Endothelial cell of umbilical vein (primary cell): ENCODE data around the gene HDAC1. TPM values are rescaled to one million over a fixed set of nuclear protein-coding genes. Genes with fewer than 3 reads are reported as not detected.

Experiments
- BruUV-seq: library from RNA; stranded (reverse); fragments of 400-500 nt; replicated peaks from 2 replicates; lab custom pipeline; 2021; lab: Mats Ljungman, UMichigan
- CTCF ChIA-PET: fragments of 300-600, 350-600 bp; sonication (Branson Sonifier 250); formaldehyde crosslinking; loops from one replicate; lab custom pipeline; 2021; ENCODE audit warnings: antibody characterized with exemption, inconsistent platforms; lab: Charles Lee
- POLR2A ChIA-PET: fragments of 300-600, 350-600 bp; sonication (Branson Sonifier 250); formaldehyde crosslinking; loops from one replicate; lab custom pipeline; 2021; ENCODE audit warnings: antibody characterized with exemption, inconsistent platforms; lab: Charles Lee
- DNase-seq: peaks from one replicate; pipeline ENCODE4 v3.0.0-alpha.2; 2011; ENCODE audit warnings: low read depth, low spot score
- FAIRE-seq: peaks from 2 replicates; lab custom pipeline; 2011; peaks lifted over from hg19 to GRCh38; lab: Jason Lieb, UNC
- H2AFZ ChIP-seq: 2 replicates; pipeline ENCODE4 v1.6.0; 2012; ENCODE audit warnings: low read depth, low read length, control low read depth, inconsistent platforms
- H3K27ac ChIP-seq: 2 replicates; pipeline ENCODE4 v1.5.1; 2011; ENCODE audit warnings: low read depth, mild to moderate bottlenecking, control low read depth, low read length, moderate library complexity; ENCODE audit not compliant: insufficient read depth
- H3K27me3 ChIP-seq, 2 experiments: 2 replicates each; pipeline versions ENCODE4 v1.6.0 to v1.6.1; 2011; ENCODE audit warnings: low read length in 2 of 2, mixed read lengths in 1 of 2; ENCODE audit not compliant: control insufficient read depth in 2 of 2, insufficient read depth in 2 of 2
- H3K36me3 ChIP-seq, 2 experiments: 2 replicates in 1 of 2; 3 replicates in 1 of 2; pipeline ENCODE4 v1.5.1; 2011; ENCODE audit warnings: low read length in 2 of 2, mild to moderate bottlenecking in 1 of 2, moderate library complexity in 1 of 2; ENCODE audit not compliant: control insufficient read depth in 2 of 2, insufficient read depth in 2 of 2; ENCODE audit errors: extremely low read depth in 1 of 2
- H3K4me1 ChIP-seq: 3 replicates; pipeline ENCODE4 v1.5.1; 2011; ENCODE audit warnings: mild to moderate bottlenecking, low read length; ENCODE audit not compliant: control insufficient read depth, insufficient read depth; ENCODE audit errors: extremely low read depth
- H3K4me2 ChIP-seq: 2 replicates; pipeline ENCODE4 v1.6.1; 2011; ENCODE audit warnings: low read length, control low read depth, mixed read lengths; ENCODE audit not compliant: insufficient read depth
- H3K4me3 ChIP-seq, 3 experiments: fragments of 200-600 bp in 1 of 3; sonication (generic), shearing (Covaris generic) in 1 of 3; replicated peaks in 1 of 3; 2 replicates each; pipeline ENCODE4 v1.5.1; 2011 to 2016; ENCODE audit warnings: control low read depth in 3 of 3, low read length in 3 of 3, mild to moderate bottlenecking in 2 of 3, inconsistent platforms in 1 of 3, low read depth in 1 of 3, moderate library complexity in 1 of 3; ENCODE audit not compliant: insufficient read depth in 1 of 3
- H3K79me2 ChIP-seq: 2 replicates; pipeline ENCODE4 v1.6.0; 2012; ENCODE audit warnings: low read length, inconsistent platforms; ENCODE audit not compliant: control insufficient read depth, insufficient read depth
- H3K9ac ChIP-seq: replicated peaks from 2 replicates; pipeline ENCODE3; 2011; ENCODE audit warnings: low read length, control low read depth; ENCODE audit not compliant: insufficient read depth; ENCODE audit errors: extremely low read depth
- H3K9me1 ChIP-seq: replicated peaks from 3 replicates; pipeline ENCODE4 v1.6.0; 2011; ENCODE audit warnings: mild to moderate bottlenecking, low read length; ENCODE audit not compliant: control insufficient read depth, insufficient read depth; ENCODE audit errors: extremely low read depth
- H3K9me3 ChIP-seq: replicated peaks from 2 replicates; pipeline ENCODE4 v1.5.1; 2012; ENCODE audit warnings: low read length, inconsistent platforms; ENCODE audit not compliant: control insufficient read depth, insufficient read depth
- H4K20me1 ChIP-seq: replicated peaks from 2 replicates; pipeline ENCODE3; 2011; ENCODE audit warnings: mild to moderate bottlenecking, low read length; ENCODE audit not compliant: control insufficient read depth, insufficient read depth; ENCODE audit errors: extremely low read depth
- CTCF ChIP-seq, 2 donors: IDR thresholded peaks; 1 replicate in 1 of 2; 2 replicates in 1 of 2; pipeline ENCODE4 v1.5.1; 2011; ENCODE audit warnings: low read length in 2 of 2, mild to moderate bottlenecking in 2 of 2, moderate library complexity in 2 of 2, control low read depth in 1 of 2, inconsistent platforms in 1 of 2, low read depth in 1 of 2; ENCODE audit not compliant: insufficient read depth in 1 of 2; ENCODE audit errors: extremely low read depth in 1 of 2
- EZH2 ChIP-seq: IDR thresholded peaks from 2 replicates; pipeline ENCODE4 v1.6.1; 2012; ENCODE audit warnings: borderline replicate concordance, low read depth, mild to moderate bottlenecking, moderate library complexity, low read length, inconsistent platforms; ENCODE audit not compliant: severe bottlenecking
- FOS ChIP-seq: IDR thresholded peaks from 2 replicates; pipeline ENCODE4 v1.6.1; 2011; ENCODE audit warnings: mild to moderate bottlenecking, low read length, moderate library complexity, borderline replicate concordance; ENCODE audit not compliant: insufficient read depth
- GATA2 ChIP-seq: IDR thresholded peaks from 2 replicates; pipeline ENCODE4 v1.7.0; 2011; ENCODE audit warnings: low read depth, mild to moderate bottlenecking, moderate library complexity, mixed read lengths, low read length; ENCODE audit not compliant: insufficient read length, insufficient read depth
- JUN ChIP-seq: IDR thresholded peaks from 2 replicates; pipeline ENCODE4 v1.6.1; 2011; ENCODE audit warnings: borderline replicate concordance, low read depth; ENCODE audit not compliant: insufficient read length, insufficient read depth
- MYC ChIP-seq: IDR thresholded peaks from one replicate; pipeline ENCODE4 v1.6.1; 2011; ENCODE audit warnings: mild to moderate bottlenecking, low read depth, low read length
- POLR2A ChIP-seq: IDR thresholded peaks from 2 replicates; pipeline ENCODE4 v1.6.1; 2012; ENCODE audit warnings: low read depth, mild to moderate bottlenecking, control low read depth, low read length
- POLR2AphosphoS5 ChIP-seq: IDR thresholded peaks from 2 replicates; pipeline ENCODE4 v1.6.1; 2012; ENCODE audit warnings: low read depth, mild to moderate bottlenecking, control low read depth, low read length, moderate library complexity; ENCODE audit not compliant: insufficient read depth
- dilution Hi-C: fragments of 300-500 bp; cut with MboI; formaldehyde crosslinking; loops from one replicate; pipeline ENCODE4 v1.15.0; 2019; ENCODE audit warnings: low sequenced_read_pairs; ENCODE audit not compliant: extremely low pct_ligation_motif_present
- intact Hi-C: fragments of 100-400 bp; cut with micrococcal nuclease; formaldehyde crosslinking; loops from one replicate; pipeline ENCODE4 v1.10.0; 2022
- polyA plus RNA-seq, 4 experiments: library from polyadenylated mRNA; depleted of rRNA in 3 of 4; stranded (reverse) in 3 of 4; unstranded in 1 of 4; fragments of >200 nt; gene quantifications; 2 replicates each; pipeline versions ENCODE4 v1.2.1 to v1.2.3, GENCODE V29; 2011 to 2012; ENCODE audit warnings: missing spikeins in 1 of 4
- total RNA-seq: library from RNA; stranded (reverse); gene quantifications from 2 replicates; pipeline ENCODE4 v1.2.3, GENCODE V29; 2021
- TF ChIP-seq, protein P1 (sequence below): IDR thresholded peaks from 2 replicates; pipeline ENCODE4 v1.6.1; 2011; ENCODE audit not compliant: insufficient read depth, insufficient read length

The HDAC1 gene
- total and polyA plus RNA-seq, 2 donors (not counting 3 experiments of a cell fraction or from before 2014, with no cell fraction given) = 138 to 141 TPM

DNA sequence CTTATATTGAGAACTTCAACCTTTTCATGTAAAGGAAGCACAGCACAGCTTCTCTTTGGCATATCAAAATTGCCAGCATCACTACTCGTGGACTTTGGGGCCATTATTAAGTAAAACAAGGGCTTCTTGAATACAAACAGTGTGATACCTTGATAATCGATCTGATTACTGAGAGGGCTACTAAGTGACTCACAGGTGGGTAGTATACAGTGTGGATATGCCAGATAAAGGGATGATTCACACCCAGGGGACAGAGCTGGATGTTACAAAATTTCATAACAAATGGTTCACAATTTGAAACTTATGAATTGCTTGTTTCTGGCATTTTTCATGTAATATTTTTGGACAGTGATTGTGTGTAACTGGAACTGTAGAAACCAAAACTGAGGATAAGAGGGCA is 15.4 kb downstream of the HDAC1 start:
- no peaks in the 10 kb centered on the region for H3K27me3 ChIP-seq
- no peak overlapping the region for H3K4me3 ChIP-seq
- H3K9ac ChIP-seq = no peak overlapping the region
- H3K9me3 ChIP-seq = no peaks in the 10 kb centered on the region
- no peaks in the 10 kb centered on the region for H3K9me1 ChIP-seq
- peaks cover 10 to 11% of the 10 kb centered on the region in 2 experiments for H3K36me3 ChIP-seq
- no peaks in the 10 kb centered on the region for H4K20me1 ChIP-seq
- CTCF ChIA-PET = interaction anchor here (1.0 to 2.0 kb wide), 7 partner anchors 9 to 107 kb away, joined by 3 to 7 read pairs (median 3); partner anchors contain the start of gene CCDC28B
- H3K27ac ChIP-seq = no peak overlapping the region
- peaks cover 2% of the 10 kb centered on the region for H3K79me2 ChIP-seq
- dilution Hi-C loops (no loop called here), intact Hi-C loops (no loop called here)
- DNase-seq = no peak
- POLR2A ChIA-PET = no interaction called here
- no peak overlapping the region for H3K4me2 ChIP-seq
- TF ChIP-seq EZH2 (no peak), FOS (no peak), POLR2AphosphoS5 (no peak), GATA2 (no peak)
- no TSS peak for BruUV-seq
- no peak overlapping the region for H2AFZ ChIP-seq
- no peaks in the 10 kb centered on the region for H3K4me1 ChIP-seq
- no peak for FAIRE-seq

- no peak overlapping the region for H3K4me3 ChIP-seq
- TF ChIP-seq GATA2 (no peak), EZH2 (no peak), JUN (no peak), POLR2A (no peak), POLR2AphosphoS5 (no peak), MYC (no peak), FOS (no peak), CTCF (IDR thresholded peaks at IDR 0.05; ENCODE audit: extremely low read depth in 1 of 2, insufficient read depth in 1 of 2, low read depth in 1 of 2, low read length in 2 of 2) (no peak)
- TF ChIP-seq, protein P1, sequence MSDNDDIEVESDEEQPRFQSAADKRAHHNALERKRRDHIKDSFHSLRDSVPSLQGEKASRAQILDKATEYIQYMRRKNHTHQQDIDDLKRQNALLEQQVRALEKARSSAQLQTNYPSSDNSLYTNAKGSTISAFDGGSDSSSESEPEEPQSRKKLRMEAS = no peak
- no peak overlapping the region for H2AFZ ChIP-seq
- FAIRE-seq (no peak), DNase-seq (no peak)
- no TSS peak for BruUV-seq
- no peaks in the 10 kb centered on the region for H3K9me1 ChIP-seq
- CTCF ChIA-PET = interaction anchor here (1.1 to 2.3 kb wide), 2 partner anchors 62 to 69 kb away, joined by 3 to 5 read pairs; no protein-coding TSS in a partner anchor
- H3K9me3 ChIP-seq = no peaks in the 10 kb centered on the region
- no peaks in the 10 kb centered on the region for H3K27me3 ChIP-seq
- H3K79me2 ChIP-seq = peaks cover 7% of the 10 kb centered on the region
- intact Hi-C loops = no loop called here
- POLR2A ChIA-PET = interaction anchor here (0.7 kb wide), 1 partner anchor 9 kb away, joined by 3 read pairs; no protein-coding TSS in a partner anchor
- H3K4me2 ChIP-seq = no peak overlapping the region
- no peak overlapping the region for H3K9ac ChIP-seq
- H3K27ac ChIP-seq = no peak overlapping the region
- dilution Hi-C loops = no loop called here
- peaks cover 2% of the 10 kb centered on the region for H4K20me1 ChIP-seq
- H3K36me3 ChIP-seq = no peaks in the 10 kb centered on the region
- no peaks in the 10 kb centered on the region for H3K4me1 ChIP-seq
These were observed 18.1 kb downstream of the HDAC1 start for GRCh38 chr1:32309960-32310359.
